ENCODE measurements around the gene TBC1D13. TPM values are rescaled to one million over a fixed set of nuclear protein-coding genes. Genes with fewer than 3 reads are reported as not detected.
A peak's percentile ranks its signal among the peaks of the same experiment; 100 is the strongest.

The TBC1D13 gene
- total RNA-seq, 1 donor from 2014 or later, result 28.3 TPM

DNA sequence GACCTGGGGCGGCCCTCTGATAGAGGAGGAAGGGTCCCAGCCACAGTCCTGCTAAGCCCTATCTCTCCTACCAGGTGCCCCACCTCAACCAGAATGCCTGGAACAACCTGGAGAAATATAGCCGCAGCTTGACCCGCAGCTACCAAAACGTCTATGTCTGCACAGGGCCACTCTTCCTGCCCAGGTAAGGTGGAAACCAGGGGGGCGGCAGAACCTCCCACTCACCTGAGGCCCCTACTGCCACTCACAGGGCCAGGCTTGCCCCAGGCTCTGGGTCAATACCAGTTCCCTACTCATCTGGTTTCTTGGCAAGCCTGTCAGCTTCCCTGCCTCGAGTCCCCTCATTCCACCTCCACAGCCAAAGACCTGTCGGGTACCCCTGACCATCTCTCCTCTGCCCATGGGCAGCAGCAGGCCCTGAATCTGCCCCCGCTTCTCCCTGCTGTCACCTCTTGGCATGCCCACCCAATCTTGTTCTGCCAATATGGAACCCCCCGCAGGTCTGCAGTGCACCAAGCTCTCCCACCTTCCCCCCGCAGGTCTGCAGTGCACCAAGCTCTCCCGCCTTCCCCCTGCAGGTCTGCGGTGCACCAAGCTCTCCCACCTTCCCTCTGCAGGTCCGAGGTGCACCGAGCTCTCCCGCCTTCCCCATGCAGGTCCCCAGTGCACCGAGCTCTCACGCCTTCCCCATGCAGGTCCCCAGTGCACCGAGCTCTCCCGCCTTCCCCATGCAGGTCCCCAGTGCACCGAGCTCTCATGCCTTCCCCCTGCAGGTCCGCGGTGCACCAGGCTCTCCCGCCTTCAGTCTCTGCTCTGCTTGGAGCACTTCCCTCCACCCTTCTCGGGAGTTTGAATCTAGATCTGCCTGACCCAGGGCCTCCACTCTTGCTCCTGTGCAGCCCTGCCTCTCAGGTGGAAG lies 33.9 kb downstream of the TBC1D13 start:
- no peak for DNase-seq (ENCODE audit: low spot score)

- DNase-seq (ENCODE audit: low spot score), result no peak
Measured at GRCh38 chr9:128821584-128822406, 34.7 kb downstream of the TBC1D13 start.

- DNase-seq (ENCODE audit: low spot score), result no peak
Measured at GRCh38 chr9:128822407-128823042, 35.5 kb downstream of the TBC1D13 start.

GRCh38 chr9:128823362-128823902 lies 36.4 kb downstream of the TBC1D13 start:
- no peak for DNase-seq (ENCODE audit: low spot score)

- DNase-seq (ENCODE audit: low spot score), result no peak
Measured at GRCh38 chr9:128823903-128824406, 36.9 kb downstream of the TBC1D13 start.

- DNase-seq (ENCODE audit: low spot score), result no peak
Measured at GRCh38 chr9:128824911-128825310, 37.9 kb downstream of the TBC1D13 start.

GRCh38 chr9:128825923-128826700 lies 39.1 kb downstream of the TBC1D13 start:
- no peak for DNase-seq (ENCODE audit: low spot score)

DNA sequence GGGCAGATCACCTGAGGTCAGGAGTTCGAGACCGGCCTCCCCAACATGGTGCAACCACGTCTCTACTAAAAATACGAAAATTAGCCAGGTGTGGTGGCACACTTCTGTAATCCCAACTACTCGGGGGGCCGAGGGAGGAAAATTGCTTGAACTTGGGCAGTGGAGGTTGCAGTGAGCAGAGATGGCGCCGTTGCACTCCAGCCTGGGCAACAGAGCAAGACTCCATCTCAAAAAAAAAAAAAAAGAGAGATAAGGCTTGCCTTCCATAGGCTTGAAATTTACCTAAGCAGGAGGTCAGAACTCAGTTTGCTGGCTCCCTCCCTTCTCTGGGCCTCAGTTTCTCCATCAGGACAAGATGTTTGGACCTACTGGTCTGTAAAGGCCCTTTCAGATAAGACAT lies 41.2 kb downstream of the TBC1D13 start:
- DNase-seq (ENCODE audit: low spot score), result no peak

DNA sequence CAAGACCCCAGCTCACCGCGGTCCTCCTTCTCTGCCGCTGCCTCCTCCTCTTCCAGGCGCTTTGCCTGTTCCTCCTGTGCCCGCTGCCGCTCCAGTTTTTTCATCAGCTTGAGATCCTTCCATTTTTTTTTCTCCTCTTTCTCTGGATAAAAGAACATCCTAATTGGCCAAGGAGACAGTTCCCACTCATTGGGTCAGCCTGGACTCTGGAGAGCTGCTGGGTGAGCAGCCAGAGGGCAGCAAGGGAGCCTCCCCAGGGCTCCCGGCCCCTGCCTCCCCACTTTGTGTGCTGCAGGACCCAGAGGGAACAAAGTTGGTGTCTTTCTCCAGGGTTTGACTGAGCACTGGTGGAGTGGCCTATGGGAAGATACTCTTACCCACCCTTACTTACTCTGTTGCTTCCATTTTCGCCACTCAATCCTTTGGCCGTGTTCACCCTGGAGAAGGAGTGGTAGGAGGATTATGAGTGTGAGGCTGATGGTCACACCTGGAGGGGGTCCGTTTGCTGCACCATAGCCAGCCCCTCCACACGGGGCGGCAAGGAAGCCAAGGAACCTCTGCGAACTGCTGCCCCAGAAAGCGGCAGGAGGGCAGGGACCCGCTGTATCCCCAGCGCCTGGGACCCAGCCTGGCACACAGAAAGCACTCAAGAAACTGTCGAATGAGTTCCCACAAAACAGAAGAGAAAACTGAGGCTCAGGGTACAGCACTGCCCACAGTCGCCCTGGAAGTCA lies 41.8 kb downstream of the TBC1D13 start:
- no peak for DNase-seq (ENCODE audit: low spot score)

GRCh38 chr9:128829477-128830251 lies 42.6 kb downstream of the TBC1D13 start, which contains the start of gene SPOUT1:
Gene SPOUT1, minus strand, starts transcription at chr9:128829794. Its CDS starts 14 bp downstream, at chr9:128829780.
- peak; percentile 97 for DNase-seq (ENCODE audit: low spot score)

- DNase-seq (ENCODE audit: low spot score), result no peak
Measured at GRCh38 chr9:128833696-128834095, 46.6 kb downstream of the TBC1D13 start.

DNA sequence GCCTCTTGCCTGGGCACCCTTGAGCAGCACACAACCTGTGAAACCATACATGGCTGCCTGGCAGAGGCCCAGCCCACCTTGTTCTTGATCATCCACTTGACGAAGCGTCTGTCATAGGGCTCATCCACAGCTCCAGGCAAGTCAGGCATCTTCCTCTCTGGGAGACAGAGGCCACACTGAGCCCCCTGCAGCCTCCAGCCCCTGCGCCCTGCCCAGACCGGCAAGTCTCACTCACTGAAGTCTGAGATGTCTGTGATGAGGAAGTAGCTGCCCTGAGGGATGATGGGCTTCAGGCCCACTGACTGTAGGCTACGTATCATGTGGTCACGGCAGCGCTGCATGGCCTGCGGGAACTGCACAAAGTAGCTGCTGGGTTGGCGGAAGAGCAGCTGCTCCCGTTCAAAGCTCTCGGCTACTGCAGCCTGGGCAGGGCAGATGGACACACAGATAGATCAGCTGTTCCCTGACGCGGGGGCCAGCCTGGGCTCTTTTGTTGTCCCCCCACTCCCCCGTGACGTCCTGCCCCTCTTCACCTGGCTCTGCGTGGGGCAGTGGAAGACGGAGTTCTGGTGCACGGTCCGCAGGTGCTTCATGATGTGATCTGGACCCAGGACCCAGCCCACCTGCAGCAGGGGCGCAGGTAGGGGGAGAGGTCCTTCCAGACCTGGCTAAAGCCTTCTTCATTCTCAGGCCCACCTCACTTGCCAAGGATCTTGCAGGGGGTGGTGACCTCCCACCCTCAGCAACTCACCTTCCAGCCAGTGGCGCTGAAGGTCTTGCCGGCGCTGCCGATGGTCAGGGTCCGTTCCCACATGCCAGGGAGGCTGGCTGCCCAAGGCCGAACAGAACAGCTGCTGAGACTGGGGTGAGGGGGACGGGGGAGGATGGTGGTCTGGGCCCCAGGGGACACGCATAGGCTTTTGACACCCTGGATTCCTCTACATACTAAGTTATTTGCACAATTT lies 48.5 kb downstream of the TBC1D13 start:
- DNase-seq (ENCODE audit: low spot score), result no peak

GRCh38 chr9:128836509-128837145 lies 49.6 kb downstream of the TBC1D13 start:
- DNase-seq (ENCODE audit: low spot score), result no peak

DNA sequence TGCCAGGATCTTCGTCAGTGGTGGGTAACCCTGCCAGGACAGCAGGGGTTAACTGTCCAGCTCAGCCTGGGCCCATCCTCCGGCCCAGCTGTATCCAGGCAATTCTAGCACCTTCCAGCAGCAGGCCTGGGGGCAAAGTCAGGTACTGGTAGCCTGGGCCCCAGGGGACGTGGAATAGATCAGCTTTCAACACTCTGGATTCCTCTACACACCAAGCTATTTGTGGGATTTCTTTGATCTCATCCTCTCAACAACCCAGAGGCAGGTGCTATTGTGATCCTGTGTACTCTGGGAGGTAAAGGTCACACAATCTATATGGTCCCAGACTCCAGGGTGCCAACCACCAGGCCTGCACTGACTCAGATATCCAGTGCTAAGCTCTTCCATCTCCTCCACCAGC lies 51.3 kb downstream of the TBC1D13 start:
- DNase-seq (ENCODE audit: low spot score), result no peak

- DNase-seq (ENCODE audit: low spot score), result no peak
Measured at GRCh38 chr9:128840524-128840923, 53.5 kb downstream of the TBC1D13 start.

DNA sequence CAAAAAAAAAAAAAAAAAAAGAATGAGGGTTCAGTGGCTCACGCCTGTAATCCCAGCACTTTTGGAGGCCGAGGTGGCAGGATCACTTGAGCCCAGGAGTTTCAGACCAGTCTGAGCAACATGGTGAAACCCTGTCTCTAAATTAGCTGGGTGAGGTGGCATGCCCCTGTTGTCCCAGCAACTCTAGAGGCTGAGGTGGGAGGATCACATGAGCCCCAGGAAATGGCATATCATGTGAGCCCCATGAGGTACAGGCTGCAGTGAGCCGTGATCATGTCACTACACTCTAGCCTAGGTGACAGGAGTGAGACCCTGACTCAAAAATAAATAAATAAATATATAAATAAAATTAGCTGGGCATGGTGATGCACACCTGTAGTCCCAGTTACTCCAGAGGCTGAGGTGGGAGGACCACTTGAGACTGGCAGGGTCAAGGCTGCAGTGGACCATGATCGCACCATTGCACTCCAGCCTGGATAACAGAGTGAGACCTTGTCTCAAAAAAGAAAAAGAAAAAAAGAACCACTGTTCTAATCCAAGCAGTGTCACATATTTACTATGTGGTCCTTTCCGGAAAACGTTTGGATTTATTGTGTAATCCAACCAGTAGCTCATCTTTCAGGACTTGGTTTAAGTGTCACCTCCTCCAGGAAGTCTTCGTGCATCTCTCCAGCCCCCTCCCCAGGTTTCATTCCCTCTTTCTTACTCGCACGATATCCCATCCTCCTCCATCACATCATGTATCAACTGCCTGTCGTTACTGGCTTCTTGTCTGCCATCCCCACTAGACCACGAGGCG lies 54.8 kb downstream of the TBC1D13 start:
- no peak for DNase-seq (ENCODE audit: low spot score)
